HEK293 (cell line): ENCODE data around the gene TTC16.

ENCODE experiments used
- CTCF ChIA-PET: fragments of 350-600 bp; formaldehyde crosslinking; extraction: SDS; loops from one replicate; lab custom pipeline; 2021; ENCODE audit warnings: antibody characterized with exemption; lab: Yijun Ruan, JAX
- POLR2A ChIA-PET: fragments of 300-600 bp; formaldehyde crosslinking; extraction: SDS; loops from one replicate; lab custom pipeline; 2020; ENCODE audit warnings: antibody characterized with exemption, inconsistent platforms; lab: Yijun Ruan, JAX
- H3K27ac ChIP-seq: fragments of 200-500 bp; sonication (Bioruptor generic); 2 replicates; pipeline ENCODE4 v1.5.1; 2014; ENCODE audit warnings: low read depth, low read length, control low read depth, inconsistent platforms; ENCODE audit errors: extremely low read depth
- H3K36me3 ChIP-seq, 2 experiments: fragments of 200-500 bp in 1 of 2; sonication (Bioruptor generic) in 1 of 2; 1 replicate in 1 of 2; 2 replicates in 1 of 2; pipeline ENCODE4 v1.5.1; 2014 to 2017; ENCODE audit warnings: inconsistent platforms in 2 of 2, low read length in 2 of 2; ENCODE audit not compliant: control insufficient read depth in 2 of 2, insufficient read depth in 1 of 2
- H3K4me1 ChIP-seq: fragments of 200-500 bp; sonication (Bioruptor generic); 2 replicates; pipeline ENCODE4 v1.5.1; 2014; ENCODE audit warnings: mild to moderate bottlenecking, low read length, inconsistent platforms; ENCODE audit not compliant: control insufficient read depth, insufficient read depth
- H3K4me3 ChIP-seq: 2 replicates; pipeline ENCODE4 v1.5.1; 2011; ENCODE audit warnings: low read depth, mild to moderate bottlenecking, control low read depth, low read length, moderate library complexity
- H3K9me3 ChIP-seq: fragments of 200-500 bp; sonication (Bioruptor generic); 2 replicates; pipeline ENCODE4 v1.5.1; 2014; ENCODE audit warnings: low read depth, low read length, inconsistent platforms; ENCODE audit not compliant: control insufficient read depth, insufficient read depth
- GFI1B ChIP-seq: fragments of 450-650 bp; formaldehyde crosslinking; IDR thresholded peaks from 2 replicates; pipeline ENCODE4 v1.5.1; 2016; ENCODE audit warnings: missing biosample characterization, missing genetic modification characterization
- IKZF3 ChIP-seq: fragments of 450-650 bp; IDR thresholded peaks from 2 replicates; pipeline ENCODE4 v1.5.0; 2018; ENCODE audit warnings: missing biosample characterization, mild to moderate bottlenecking, missing genetic modification characterization, moderate library complexity
- RBAK ChIP-seq: fragments of 450-650 bp; formaldehyde crosslinking; IDR thresholded peaks from 2 replicates; pipeline ENCODE4 v1.5.1; 2016; ENCODE audit warnings: missing biosample characterization, missing genetic modification characterization
- ZBTB7A ChIP-seq: fragments of 450-650 bp; formaldehyde crosslinking; IDR thresholded peaks from 2 replicates; pipeline ENCODE4 v1.5.1; 2016; ENCODE audit warnings: low read depth, missing biosample characterization, missing genetic modification characterization
- ZNF114 ChIP-seq: fragments of 450-650 bp; formaldehyde crosslinking; IDR thresholded peaks from 2 replicates; pipeline ENCODE4 v1.5.0; 2017; ENCODE audit warnings: missing biosample characterization, missing genetic modification characterization
- ZNF16 ChIP-seq: fragments of 450-650 bp; formaldehyde crosslinking; IDR thresholded peaks from 2 replicates; pipeline ENCODE4 v1.5.1; 2016; ENCODE audit warnings: low read depth, missing biosample characterization, missing genetic modification characterization
- ZNF169 ChIP-seq: fragments of 450-650 bp; formaldehyde crosslinking; IDR thresholded peaks from 2 replicates; pipeline ENCODE4 v1.5.1; 2016; ENCODE audit warnings: missing biosample characterization, missing genetic modification characterization
- ZNF174 ChIP-seq: fragments of 450-650 bp; formaldehyde crosslinking; IDR thresholded peaks from 2 replicates; pipeline ENCODE4 v1.5.0; 2017; ENCODE audit warnings: missing biosample characterization, mild to moderate bottlenecking, missing genetic modification characterization
- ZNF175 ChIP-seq: fragments of 450-650 bp; formaldehyde crosslinking; IDR thresholded peaks from 2 replicates; pipeline ENCODE4 v1.5.1; 2016; ENCODE audit warnings: missing biosample characterization, missing genetic modification characterization
- ZNF404 ChIP-seq: fragments of 450-650 bp; formaldehyde crosslinking; IDR thresholded peaks from 2 replicates; pipeline ENCODE4 v1.5.1; 2017; ENCODE audit warnings: missing biosample characterization, missing genetic modification characterization
- ZNF423 ChIP-seq: fragments of 450-650 bp; formaldehyde crosslinking; IDR thresholded peaks from 2 replicates; pipeline ENCODE4 v1.5.1; 2016; ENCODE audit warnings: missing biosample characterization, missing genetic modification characterization
- ZNF514 ChIP-seq: fragments of 450-650 bp; formaldehyde crosslinking; IDR thresholded peaks from 2 replicates; pipeline ENCODE4 v1.5.1; 2016; ENCODE audit warnings: missing biosample characterization, missing genetic modification characterization
- ZNF600 ChIP-seq: fragments of 450-650 bp; formaldehyde crosslinking; IDR thresholded peaks from 2 replicates; pipeline ENCODE4 v1.5.1; 2016; ENCODE audit warnings: missing biosample characterization, missing genetic modification characterization
- ZNF623 ChIP-seq: fragments of 450-650 bp; formaldehyde crosslinking; IDR thresholded peaks from 2 replicates; pipeline ENCODE4 v1.5.1; 2016; ENCODE audit warnings: missing biosample characterization, missing genetic modification characterization
- ZNF626 ChIP-seq: fragments of 450-650 bp; sonication (Bioruptor Pico); formaldehyde crosslinking; IDR thresholded peaks from 2 replicates; pipeline ENCODE4 v1.5.1; 2018; ENCODE audit warnings: missing biosample characterization, missing genetic modification characterization, inconsistent platforms
- ZNF664 ChIP-seq: fragments of 450-650 bp; formaldehyde crosslinking; IDR thresholded peaks from 2 replicates; pipeline ENCODE4 v1.5.1; 2016; ENCODE audit warnings: missing biosample characterization, missing genetic modification characterization
- ZNF791 ChIP-seq: fragments of 450-650 bp; formaldehyde crosslinking; IDR thresholded peaks from 2 replicates; pipeline ENCODE4 v1.5.1; 2016; ENCODE audit warnings: missing biosample characterization, missing genetic modification characterization
- ZNF792 ChIP-seq: fragments of 450-650 bp; formaldehyde crosslinking; IDR thresholded peaks from 2 replicates; pipeline ENCODE4 v1.5.1; 2016; ENCODE audit warnings: missing biosample characterization, missing genetic modification characterization
- TF ChIP-seq, protein P1 (sequence below): fragments of 450-650 bp; formaldehyde crosslinking; IDR thresholded peaks from 2 replicates; pipeline ENCODE4 v1.5.1; 2016; ENCODE audit warnings: missing biosample characterization, missing genetic modification characterization, low read depth
- TF ChIP-seq, protein P2 (sequence below): fragments of 450-650 bp; formaldehyde crosslinking; IDR thresholded peaks from 2 replicates; pipeline ENCODE4 v1.5.1; 2016; ENCODE audit warnings: missing biosample characterization, missing genetic modification characterization
- TF ChIP-seq, protein P3 (sequence below): fragments of 450-650 bp; formaldehyde crosslinking; IDR thresholded peaks from 2 replicates; pipeline ENCODE4 v1.5.1; 2016; ENCODE audit warnings: missing biosample characterization, missing genetic modification characterization
- TF ChIP-seq, protein P4 (sequence below): fragments of 450-650 bp; formaldehyde crosslinking; IDR thresholded peaks from 2 replicates; pipeline ENCODE4 v1.5.1; 2016; ENCODE audit warnings: missing biosample characterization, missing genetic modification characterization
- TF ChIP-seq, protein P5 (sequence below): fragments of 450-650 bp; formaldehyde crosslinking; IDR thresholded peaks from 2 replicates; pipeline ENCODE4 v1.5.1; 2016; ENCODE audit warnings: missing biosample characterization, missing genetic modification characterization
- TF ChIP-seq, protein P6 (sequence below): fragments of 450-650 bp; formaldehyde crosslinking; conservative IDR thresholded peaks from 2 replicates; pipeline ENCODE4 v1.5.1; 2016; ENCODE audit warnings: low read depth, missing biosample characterization, missing genetic modification characterization

TTC16 gene

DNA sequence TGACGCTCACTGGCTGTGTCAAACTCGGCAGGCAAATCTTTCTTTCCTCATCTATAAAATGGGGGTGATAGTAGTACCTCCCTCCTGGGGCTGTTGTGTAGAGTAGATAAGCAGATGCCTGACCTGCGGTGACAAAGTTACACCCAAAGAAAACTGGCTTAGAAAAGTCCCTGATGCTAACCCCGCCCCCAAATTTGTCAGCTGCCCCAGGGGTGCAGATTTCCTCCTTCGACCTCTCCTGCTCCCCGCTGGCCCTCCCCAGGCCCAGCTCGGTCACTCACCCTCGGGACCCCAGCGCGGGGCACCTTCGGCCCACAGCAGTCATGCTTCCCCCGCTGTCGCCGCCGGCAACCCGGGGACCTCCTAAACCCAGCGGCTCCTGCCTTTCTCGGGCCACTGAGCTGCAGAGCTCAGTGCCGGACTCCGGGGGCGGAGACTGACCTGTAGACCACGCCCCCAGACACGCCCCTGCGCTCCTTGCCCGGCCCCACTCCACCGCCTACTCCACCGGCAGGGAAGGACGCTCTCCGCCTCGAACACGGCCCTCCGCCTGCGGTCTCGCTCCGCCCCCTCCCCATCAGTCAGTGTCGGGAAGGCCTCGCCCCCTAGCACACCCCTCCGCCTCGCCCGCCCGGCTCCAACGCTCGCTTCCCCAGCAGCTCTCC lies 55.2 kb downstream of the TTC16 start:
- Histone ChIP-seq H3K27ac (no peak overlapping the region), H3K9me3 (no peaks in the 10 kb centered on the region), H3K4me1 (no peaks in the 10 kb centered on the region), H3K36me3 (no peaks in the 10 kb centered on the region), H3K4me3 (peak overlapping the region; percentile 43)
- ChIA-PET POLR2A (interaction anchor here (0.5 to 1.9 kb wide), 16 partner anchors 9 to 1259 kb away, joined by 3 to 10 read pairs (median 4); partner anchors contain the start of genes CDK9, ST6GALNAC4 and TOR2A), CTCF (interaction anchor here (0.6 to 1.6 kb wide), 8 partner anchors 12 to 267 kb away, joined by 3 to 12 read pairs (median 4); partner anchors contain the start of gene TOR2A)
- TF ChIP-seq ZNF791 (no peak), ZNF792 (tag by site-specific recombination) (no peak), ZNF114 (no peak), GFI1B (tag by site-specific recombination) (no peak), ZNF623 (tag by site-specific recombination) (no peak), ZNF404 (tag by site-specific recombination) (no peak), ZNF423 (tag by site-specific recombination) (no peak), ZNF175 (tag by site-specific recombination) (no peak), RBAK (tag by site-specific recombination) (no peak), ZNF174 (tag by site-specific recombination) (no peak), ZNF600 (no peak), ZBTB7A (tag by site-specific recombination) (no peak), ZNF514 (tag by site-specific recombination) (no peak), ZNF169 (tag by site-specific recombination) (no peak), IKZF3 (tag by site-specific recombination) (no peak), ZNF16 (no peak), ZNF664 (tag by site-specific recombination) (no peak), ZNF626 (tag by site-specific recombination) (no peak)
- TF ChIP-seq, protein P1, sequence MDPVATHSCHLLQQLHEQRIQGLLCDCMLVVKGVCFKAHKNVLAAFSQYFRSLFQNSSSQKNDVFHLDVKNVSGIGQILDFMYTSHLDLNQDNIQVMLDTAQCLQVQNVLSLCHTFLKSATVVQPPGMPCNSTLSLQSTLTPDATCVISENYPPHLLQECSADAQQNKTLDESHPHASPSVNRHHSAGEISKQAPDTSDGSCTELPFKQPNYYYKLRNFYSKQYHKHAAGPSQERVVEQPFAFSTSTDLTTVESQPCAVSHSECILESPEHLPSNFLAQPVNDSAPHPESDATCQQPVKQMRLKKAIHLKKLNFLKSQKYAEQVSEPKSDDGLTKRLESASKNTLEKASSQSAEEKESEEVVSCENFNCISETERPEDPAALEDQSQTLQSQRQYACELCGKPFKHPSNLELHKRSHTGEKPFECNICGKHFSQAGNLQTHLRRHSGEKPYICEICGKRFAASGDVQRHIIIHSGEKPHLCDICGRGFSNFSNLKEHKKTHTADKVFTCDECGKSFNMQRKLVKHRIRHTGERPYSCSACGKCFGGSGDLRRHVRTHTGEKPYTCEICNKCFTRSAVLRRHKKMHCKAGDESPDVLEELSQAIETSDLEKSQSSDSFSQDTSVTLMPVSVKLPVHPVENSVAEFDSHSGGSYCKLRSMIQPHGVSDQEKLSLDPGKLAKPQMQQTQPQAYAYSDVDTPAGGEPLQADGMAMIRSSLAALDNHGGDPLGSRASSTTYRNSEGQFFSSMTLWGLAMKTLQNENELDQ (tag by site-specific recombination) = no peak
- TF ChIP-seq, protein P2, sequence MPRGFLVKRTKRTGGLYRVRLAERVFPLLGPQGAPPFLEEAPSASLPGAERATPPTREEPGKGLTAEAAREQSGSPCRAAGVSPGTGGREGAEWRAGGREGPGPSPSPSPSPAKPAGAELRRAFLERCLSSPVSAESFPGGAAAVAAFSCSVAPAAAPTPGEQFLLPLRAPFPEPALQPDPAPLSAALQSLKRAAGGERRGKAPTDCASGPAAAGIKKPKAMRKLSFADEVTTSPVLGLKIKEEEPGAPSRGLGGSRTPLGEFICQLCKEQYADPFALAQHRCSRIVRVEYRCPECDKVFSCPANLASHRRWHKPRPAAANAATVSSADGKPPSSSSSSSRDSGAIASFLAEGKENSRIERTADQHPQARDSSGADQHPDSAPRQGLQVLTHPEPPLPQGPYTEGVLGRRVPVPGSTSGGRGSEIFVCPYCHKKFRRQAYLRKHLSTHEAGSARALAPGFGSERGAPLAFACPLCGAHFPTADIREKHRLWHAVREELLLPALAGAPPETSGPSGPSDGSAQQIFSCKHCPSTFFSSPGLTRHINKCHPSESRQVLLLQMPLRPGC (tag by site-specific recombination) = no peak
- TF ChIP-seq, protein P3, sequence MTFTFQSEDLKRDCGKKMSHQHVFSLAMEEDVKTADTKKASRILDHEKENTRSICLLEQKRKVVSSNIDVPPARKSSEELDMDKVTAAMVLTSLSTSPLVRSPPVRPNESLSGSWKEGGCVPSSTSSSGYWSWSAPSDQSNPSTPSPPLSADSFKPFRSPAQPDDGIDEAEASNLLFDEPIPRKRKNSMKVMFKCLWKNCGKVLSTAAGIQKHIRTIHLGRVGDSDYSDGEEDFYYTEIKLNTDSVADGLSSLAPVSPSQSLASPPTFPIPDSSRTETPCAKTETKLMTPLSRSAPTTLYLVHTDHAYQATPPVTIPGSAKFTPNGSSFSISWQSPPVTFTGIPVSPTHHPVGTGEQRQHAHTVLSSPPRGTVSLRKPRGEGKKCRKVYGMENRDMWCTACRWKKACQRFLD (tag by site-specific recombination) = no peak
- TF ChIP-seq, protein P4, sequence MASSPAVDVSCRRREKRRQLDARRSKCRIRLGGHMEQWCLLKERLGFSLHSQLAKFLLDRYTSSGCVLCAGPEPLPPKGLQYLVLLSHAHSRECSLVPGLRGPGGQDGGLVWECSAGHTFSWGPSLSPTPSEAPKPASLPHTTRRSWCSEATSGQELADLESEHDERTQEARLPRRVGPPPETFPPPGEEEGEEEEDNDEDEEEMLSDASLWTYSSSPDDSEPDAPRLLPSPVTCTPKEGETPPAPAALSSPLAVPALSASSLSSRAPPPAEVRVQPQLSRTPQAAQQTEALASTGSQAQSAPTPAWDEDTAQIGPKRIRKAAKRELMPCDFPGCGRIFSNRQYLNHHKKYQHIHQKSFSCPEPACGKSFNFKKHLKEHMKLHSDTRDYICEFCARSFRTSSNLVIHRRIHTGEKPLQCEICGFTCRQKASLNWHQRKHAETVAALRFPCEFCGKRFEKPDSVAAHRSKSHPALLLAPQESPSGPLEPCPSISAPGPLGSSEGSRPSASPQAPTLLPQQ = no peak
- TF ChIP-seq, protein P5, sequence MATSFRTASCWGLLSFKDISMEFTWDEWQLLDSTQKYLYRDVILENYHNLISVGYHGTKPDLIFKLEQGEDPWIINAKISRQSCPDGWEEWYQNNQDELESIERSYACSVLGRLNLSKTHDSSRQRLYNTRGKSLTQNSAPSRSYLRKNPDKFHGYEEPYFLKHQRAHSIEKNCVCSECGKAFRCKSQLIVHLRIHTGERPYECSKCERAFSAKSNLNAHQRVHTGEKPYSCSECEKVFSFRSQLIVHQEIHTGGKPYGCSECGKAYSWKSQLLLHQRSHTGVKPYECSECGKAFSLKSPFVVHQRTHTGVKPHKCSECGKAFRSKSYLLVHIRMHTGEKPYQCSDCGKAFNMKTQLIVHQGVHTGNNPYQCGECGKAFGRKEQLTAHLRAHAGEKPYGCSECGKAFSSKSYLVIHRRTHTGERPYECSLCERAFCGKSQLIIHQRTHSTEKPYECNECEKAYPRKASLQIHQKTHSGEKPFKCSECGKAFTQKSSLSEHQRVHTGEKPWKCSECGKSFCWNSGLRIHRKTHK (tag by site-specific recombination) = no peak
- TF ChIP-seq, protein P6, sequence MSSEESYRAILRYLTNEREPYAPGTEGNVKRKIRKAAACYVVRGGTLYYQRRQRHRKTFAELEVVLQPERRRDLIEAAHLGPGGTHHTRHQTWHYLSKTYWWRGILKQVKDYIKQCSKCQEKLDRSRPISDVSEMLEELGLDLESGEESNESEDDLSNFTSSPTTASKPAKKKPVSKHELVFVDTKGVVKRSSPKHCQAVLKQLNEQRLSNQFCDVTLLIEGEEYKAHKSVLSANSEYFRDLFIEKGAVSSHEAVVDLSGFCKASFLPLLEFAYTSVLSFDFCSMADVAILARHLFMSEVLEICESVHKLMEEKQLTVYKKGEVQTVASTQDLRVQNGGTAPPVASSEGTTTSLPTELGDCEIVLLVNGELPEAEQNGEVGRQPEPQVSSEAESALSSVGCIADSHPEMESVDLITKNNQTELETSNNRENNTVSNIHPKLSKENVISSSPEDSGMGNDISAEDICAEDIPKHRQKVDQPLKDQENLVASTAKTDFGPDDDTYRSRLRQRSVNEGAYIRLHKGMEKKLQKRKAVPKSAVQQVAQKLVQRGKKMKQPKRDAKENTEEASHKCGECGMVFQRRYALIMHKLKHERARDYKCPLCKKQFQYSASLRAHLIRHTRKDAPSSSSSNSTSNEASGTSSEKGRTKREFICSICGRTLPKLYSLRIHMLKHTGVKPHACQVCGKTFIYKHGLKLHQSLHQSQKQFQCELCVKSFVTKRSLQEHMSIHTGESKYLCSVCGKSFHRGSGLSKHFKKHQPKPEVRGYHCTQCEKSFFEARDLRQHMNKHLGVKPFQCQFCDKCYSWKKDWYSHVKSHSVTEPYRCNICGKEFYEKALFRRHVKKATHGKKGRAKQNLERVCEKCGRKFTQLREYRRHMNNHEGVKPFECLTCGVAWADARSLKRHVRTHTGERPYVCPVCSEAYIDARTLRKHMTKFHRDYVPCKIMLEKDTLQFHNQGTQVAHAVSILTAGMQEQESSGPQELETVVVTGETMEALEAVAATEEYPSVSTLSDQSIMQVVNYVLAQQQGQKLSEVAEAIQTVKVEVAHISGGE (tag by site-specific recombination) = no peak
